ENCODE data around the gene ZNF616. TPM values are rescaled to one million over a fixed set of nuclear protein-coding genes. Genes with fewer than 3 reads are reported as not detected.
A peak's percentile ranks its signal among the peaks of the same experiment; 100 is the strongest.

ZNF616 gene
- total RNA-seq, 1 experiment from 2014 or later, result 7.1 TPM

GRCh38 chr19:52095172-52096014, 44.3 kb downstream of the ZNF616 start, which contains the start of gene ZNF841:
TSS of gene ZNF841 (minus strand) at chr19:52095765. CDS start at chr19:52084801, 10,964 bp downstream.
- H3K9me3 ChIP-seq, result peaks cover 47% of the 10 kb centered on the region
- intact Hi-C loops (cut with micrococcal nuclease; ENCODE audit: unreplicated experiment), result loop anchor here (2.0 kb wide), 1 partner anchor 43 kb away; the partner anchor contains the start of gene ZNF616
- no peaks in the 10 kb centered on the region for H3K27me3 Mint-ChIP-seq (ENCODE audit: insufficient read depth, unreplicated experiment)
- ChIA-PET POLR2A (interaction anchor here (0.6 kb wide), 1 partner anchor 95 kb away, joined by 3 read pairs; no protein-coding TSS in a partner anchor), CTCF (no interaction called here)
- peak within 1 kb of the TSS; percentile 92 for H3K4me3 Mint-ChIP-seq (ENCODE audit: unreplicated experiment)
- H3K4me3 ChIP-seq (ENCODE audit: low read depth, low read length), result peak within 1 kb of the TSS; percentile 97
- H3K36me3 Mint-ChIP-seq (ENCODE audit: insufficient read depth, unreplicated experiment), result peaks cover 53% of the 10 kb centered on the region
- peaks cover 16% of the 10 kb centered on the region for H3K4me1 Mint-ChIP-seq (ENCODE audit: low read depth, unreplicated experiment)
- BruUV-seq (replicated peaks), result TSS peak; percentile 77
- H3K27me3 ChIP-seq (replicated peaks; ENCODE audit: control insufficient read depth, insufficient read depth, low read length), result no peaks in the 10 kb centered on the region
- TF ChIP-seq, protein P1, sequence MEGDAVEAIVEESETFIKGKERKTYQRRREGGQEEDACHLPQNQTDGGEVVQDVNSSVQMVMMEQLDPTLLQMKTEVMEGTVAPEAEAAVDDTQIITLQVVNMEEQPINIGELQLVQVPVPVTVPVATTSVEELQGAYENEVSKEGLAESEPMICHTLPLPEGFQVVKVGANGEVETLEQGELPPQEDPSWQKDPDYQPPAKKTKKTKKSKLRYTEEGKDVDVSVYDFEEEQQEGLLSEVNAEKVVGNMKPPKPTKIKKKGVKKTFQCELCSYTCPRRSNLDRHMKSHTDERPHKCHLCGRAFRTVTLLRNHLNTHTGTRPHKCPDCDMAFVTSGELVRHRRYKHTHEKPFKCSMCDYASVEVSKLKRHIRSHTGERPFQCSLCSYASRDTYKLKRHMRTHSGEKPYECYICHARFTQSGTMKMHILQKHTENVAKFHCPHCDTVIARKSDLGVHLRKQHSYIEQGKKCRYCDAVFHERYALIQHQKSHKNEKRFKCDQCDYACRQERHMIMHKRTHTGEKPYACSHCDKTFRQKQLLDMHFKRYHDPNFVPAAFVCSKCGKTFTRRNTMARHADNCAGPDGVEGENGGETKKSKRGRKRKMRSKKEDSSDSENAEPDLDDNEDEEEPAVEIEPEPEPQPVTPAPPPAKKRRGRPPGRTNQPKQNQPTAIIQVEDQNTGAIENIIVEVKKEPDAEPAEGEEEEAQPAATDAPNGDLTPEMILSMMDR (IDR thresholded peaks at IDR 0.05; ENCODE audit: insufficient read depth in 1 of 2, low read depth in 1 of 2, low read length in 1 of 2, severe bottlenecking in 1 of 2, unreplicated experiment in 1 of 2), result no peak
- H3K36me3 ChIP-seq (ENCODE audit: control insufficient read depth, insufficient read depth, low read length), result peaks cover 2% of the 10 kb centered on the region
- peaks cover 58% of the 10 kb centered on the region for H3K9me3 Mint-ChIP-seq (ENCODE audit: unreplicated experiment)
- no peaks in the 10 kb centered on the region for H3K4me1 ChIP-seq
- peak; percentile 96 for DNase-seq
- H3K27ac Mint-ChIP-seq (ENCODE audit: unreplicated experiment), result peak within 1 kb of the TSS; percentile 92

GRCh38 chr19:52094526-52095130, 45.1 kb downstream of the ZNF616 start:
- ChIA-PET CTCF (no interaction called here), POLR2A (interaction anchor here (0.5 to 1.2 kb wide), 2 partner anchors 67 to 480 kb away, joined by 3 read pairs; partner anchors contain the start of gene ZNF614)

GRCh38 chr19:52086481-52086880, 53.3 kb downstream of the ZNF616 start:
- Histone ChIP-seq H3K9me3 (peaks cover 15% of the 10 kb centered on the region), H3K36me3 (ENCODE audit: control insufficient read depth, insufficient read depth, low read length) (no peaks in the 10 kb centered on the region; the same call in 1 of the 2 replicates), H3K4me3 (ENCODE audit: low read depth, low read length) (no peak overlapping the region), H3K27me3 (replicated peaks; ENCODE audit: control insufficient read depth, insufficient read depth, low read length) (no peaks in the 10 kb centered on the region), H3K4me1 (no peaks in the 10 kb centered on the region)
- ChIA-PET CTCF (no interaction called here), POLR2A (no interaction called here)
- H3K27me3 Mint-ChIP-seq (ENCODE audit: insufficient read depth, unreplicated experiment), result no peaks in the 10 kb centered on the region
- no peak overlapping the region for H3K4me3 Mint-ChIP-seq (ENCODE audit: unreplicated experiment)
- no peak for DNase-seq
- H3K36me3 Mint-ChIP-seq (ENCODE audit: insufficient read depth, unreplicated experiment), result peaks cover 99% of the 10 kb centered on the region
- TF ChIP-seq, protein P1 (IDR thresholded peaks at IDR 0.05; ENCODE audit: insufficient read depth in 1 of 2, low read depth in 1 of 2, low read length in 1 of 2, severe bottlenecking in 1 of 2, unreplicated experiment in 1 of 2), result no peak
- peaks cover 79% of the 10 kb centered on the region for H3K9me3 Mint-ChIP-seq (ENCODE audit: unreplicated experiment)
- BruUV-seq (replicated peaks), result no TSS peak
- no peaks in the 10 kb centered on the region for H3K4me1 Mint-ChIP-seq (ENCODE audit: low read depth, unreplicated experiment)
- intact Hi-C loops (cut with micrococcal nuclease; ENCODE audit: unreplicated experiment), result no loop called here
- H3K27ac Mint-ChIP-seq (ENCODE audit: unreplicated experiment), result no peak overlapping the region

More at GRCh38 chr19:52094526-52095130, 45.1 kb downstream of the ZNF616 start:
- peak overlapping the region; percentile 92 for H3K27ac Mint-ChIP-seq (ENCODE audit: unreplicated experiment)
- DNase-seq, result peak in 1 of 2 experiments; percentile 36
- H3K4me3 ChIP-seq (ENCODE audit: low read depth, low read length), result peak overlapping the region; percentile 97
- peaks cover 61% of the 10 kb centered on the region for H3K36me3 Mint-ChIP-seq (ENCODE audit: insufficient read depth, unreplicated experiment)
- BruUV-seq (replicated peaks), result no TSS peak
- no peaks in the 10 kb centered on the region for H3K27me3 Mint-ChIP-seq (ENCODE audit: insufficient read depth, unreplicated experiment)
- H3K9me3 ChIP-seq, result peaks cover 41% of the 10 kb centered on the region
- H3K9me3 Mint-ChIP-seq (ENCODE audit: unreplicated experiment), result peaks cover 58% of the 10 kb centered on the region
- H3K4me1 ChIP-seq, result no peaks in the 10 kb centered on the region
- H3K4me1 Mint-ChIP-seq (ENCODE audit: low read depth, unreplicated experiment), result peaks cover 16% of the 10 kb centered on the region
- TF ChIP-seq, protein P1 (IDR thresholded peaks at IDR 0.05; ENCODE audit: insufficient read depth in 1 of 2, low read depth in 1 of 2, low read length in 1 of 2, severe bottlenecking in 1 of 2, unreplicated experiment in 1 of 2), result no peak
- H3K36me3 ChIP-seq (ENCODE audit: control insufficient read depth, insufficient read depth, low read length), result peaks cover 2% of the 10 kb centered on the region
- intact Hi-C loops (cut with micrococcal nuclease; ENCODE audit: unreplicated experiment), result loop anchor here (2.0 kb wide), 1 partner anchor 44 kb away; the partner anchor contains the start of gene ZNF616
- peak overlapping the region; percentile 92 for H3K4me3 Mint-ChIP-seq (ENCODE audit: unreplicated experiment)
- no peaks in the 10 kb centered on the region for H3K27me3 ChIP-seq (replicated peaks; ENCODE audit: control insufficient read depth, insufficient read depth, low read length)
